ENCODE measurements around the gene GXYLT2.

GXYLT2 gene

DNA sequence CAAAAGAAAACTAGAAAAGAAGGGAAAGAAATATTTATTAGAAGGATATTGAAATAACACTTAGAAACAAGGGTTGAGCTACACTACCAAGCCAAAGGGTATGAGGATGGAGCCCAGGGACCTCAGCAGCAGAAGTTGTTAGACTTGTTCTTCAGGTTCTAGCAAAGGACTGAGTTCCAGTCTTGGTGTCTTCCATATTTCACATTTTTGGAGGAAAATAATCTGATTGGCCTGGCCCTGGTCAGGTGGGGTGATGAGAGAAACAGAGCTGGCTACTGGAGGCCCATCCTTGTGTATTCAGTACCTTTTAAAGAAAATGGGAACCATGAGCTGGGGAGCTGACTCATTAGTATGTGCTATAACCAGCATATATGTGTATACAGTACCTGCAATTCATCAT lies 137.0 kb downstream of the GXYLT2 start:
- DNase-seq, result no peak

DNA sequence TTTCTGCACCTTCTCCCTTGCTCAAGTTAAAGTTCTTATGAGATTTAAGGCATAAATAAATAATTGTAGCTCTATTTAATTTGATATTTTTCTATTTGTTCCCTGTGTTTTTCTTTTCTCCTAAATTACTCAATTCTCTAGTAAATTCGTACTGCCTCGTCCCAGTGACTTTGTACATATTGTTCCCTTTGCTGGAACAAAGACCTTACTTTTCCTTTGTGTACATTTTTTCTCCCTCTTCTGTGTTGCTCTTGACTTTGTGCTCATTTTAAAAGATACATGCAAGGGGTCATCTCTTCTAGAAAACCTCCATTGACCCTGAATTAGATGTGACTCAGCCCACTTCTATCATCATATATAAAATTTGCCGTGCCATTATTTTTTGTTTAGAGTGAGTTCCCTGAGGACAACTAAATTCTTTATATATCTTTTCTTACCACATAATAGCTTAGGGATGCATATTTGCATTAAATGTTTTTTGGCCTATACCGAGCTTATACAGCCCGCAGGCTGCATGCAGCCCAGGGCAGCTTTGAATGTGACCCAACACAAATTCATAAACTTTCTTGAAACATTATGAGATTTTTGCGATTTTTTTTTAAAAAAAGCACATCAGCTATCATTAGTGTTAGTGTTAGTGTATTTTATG lies 138.4 kb downstream of the GXYLT2 start:
- no peak for DNase-seq
